T-cell (primary cell): ENCODE measurements around the gene MYO16. TPM values are rescaled to one million over a fixed set of nuclear protein-coding genes. Genes with fewer than 3 reads are reported as not detected.

Experiments
- ATAC-seq, 4 experiments: fragments of 200-7000 bp in 3 of 4; fragments of 150-1000 bp in 1 of 4; cut with Tn5 transposase; replicated peaks in 1 of 4; 1 replicate in 3 of 4; 2 replicates in 1 of 4; pipeline ENCODE4 v1.10.0; 2021; ENCODE audit warnings: moderate library complexity in 3 of 4, mild to moderate bottlenecking in 2 of 4, moderate number of reproducible peaks in 1 of 4
- CTCF ChIA-PET, 2 donors: fragments of 300-600 bp; sonication (Branson Sonifier 250); formaldehyde crosslinking; loops; one replicate each; lab custom pipeline; 2022; ENCODE audit warnings: antibody characterized with exemption in 2 of 2; lab: Charles Lee
- POLR2A ChIA-PET, 2 donors: fragments of 300-600 bp; sonication (Branson Sonifier 250); formaldehyde crosslinking; loops; one replicate each; lab custom pipeline; 2022; ENCODE audit warnings: antibody characterized with exemption in 2 of 2; lab: Charles Lee
- DNase-seq, 35 experiments: peaks; one replicate each; pipeline versions ENCODE4 v3.0.0 to v3.0.0-alpha.2; 2013 to 2023
- H3K27ac ChIP-seq: one replicate; pipeline ENCODE4 v1.5.1; 2013; ENCODE audit warnings: low read length
- H3K27me3 ChIP-seq, 2 experiments: replicated peaks in 1 of 2; 1 replicate in 1 of 2; 2 replicates in 1 of 2; pipeline versions ENCODE4 v1.6.1 to v1.7.0; 2013; ENCODE audit warnings: low read length in 1 of 2, mixed read lengths in 1 of 2; ENCODE audit not compliant: control insufficient read depth in 2 of 2, insufficient read depth in 2 of 2; ENCODE audit errors: extremely low read depth in 1 of 2
- H3K36me3 ChIP-seq, 2 donors: 1 replicate in 1 of 2; 2 replicates in 1 of 2; pipeline versions ENCODE4 v1.6.1 to v1.7.0; 2013; ENCODE audit warnings: low read length in 1 of 2; ENCODE audit not compliant: control insufficient read depth in 2 of 2, insufficient read depth in 1 of 2; ENCODE audit errors: extremely low read depth in 1 of 2
- H3K4me1 ChIP-seq, 2 experiments: 1 replicate in 1 of 2; 2 replicates in 1 of 2; pipeline versions ENCODE4 v1.6.1 to v1.7.0; 2013; ENCODE audit warnings: low read length in 2 of 2, mixed read lengths in 1 of 2; ENCODE audit not compliant: insufficient read depth in 2 of 2, control insufficient read depth in 1 of 2; ENCODE audit errors: extremely low read depth in 1 of 2
- H3K4me3 ChIP-seq, 2 donors: 1 replicate in 1 of 2; 2 replicates in 1 of 2; pipeline versions ENCODE4 v1.5.1 to v1.7.0; 2013; ENCODE audit warnings: mild to moderate bottlenecking in 2 of 2, low read length in 1 of 2, moderate library complexity in 1 of 2; ENCODE audit not compliant: control insufficient read depth in 1 of 2; ENCODE audit errors: extremely low read depth in 1 of 2
- H3K9me3 ChIP-seq: 2 replicates; pipeline ENCODE4 v1.7.0; 2013
- H3K27ac Mint-ChIP-seq, 2 donors: one replicate each; pipeline ENCODE4 v1.8.0; 2020 to 2021; ENCODE audit warnings: mild to moderate bottlenecking in 2 of 2, mixed read lengths in 2 of 2
- H3K27me3 Mint-ChIP-seq, 2 donors: one replicate each; pipeline ENCODE4 v1.8.0; 2021 to 2022; ENCODE audit warnings: mixed read lengths in 2 of 2
- H3K36me3 Mint-ChIP-seq: one replicate; pipeline ENCODE4 v1.8.0; 2021; ENCODE audit warnings: mixed read lengths
- H3K4me1 Mint-ChIP-seq, 3 donors: one replicate each; pipeline ENCODE4 v1.8.0; 2020 to 2022; ENCODE audit warnings: mixed read lengths in 3 of 3, mild to moderate bottlenecking in 1 of 3
- H3K4me3 Mint-ChIP-seq, 3 donors: one replicate each; pipeline ENCODE4 v1.8.0; 2020 to 2022; ENCODE audit warnings: mild to moderate bottlenecking in 3 of 3, mixed read lengths in 3 of 3, moderate library complexity in 3 of 3
- H3K9me3 Mint-ChIP-seq, 3 donors: one replicate each; pipeline ENCODE4 v1.8.0; 2020 to 2022; ENCODE audit warnings: mixed read lengths in 3 of 3
- WGBS: methylation state at CpG from one replicate; pipeline ENCODE4 v1.1.5; 2013; ENCODE audit warnings: missing lambda C conversion rate; ENCODE audit not compliant: insufficient coverage; 5-methylcytosine and 5-hydroxymethylcytosine counted together
- total RNA-seq, 35 experiments: library from RNA in 6 of 35; stranded (reverse) in 6 of 35; fragments of 120-200 nt in 1 of 35; gene quantifications; one replicate each; pipeline versions ENCODE4 v1.2.1 to v1.2.4 and lab custom pipeline; 2013 to 2026

The MYO16 gene
- total RNA-seq, 5 donors from 2014 or later (not counting 1 experiment from before 2014, with no cell fraction given): 0.20 to 2.0 (median 1.1) TPM

DNA sequence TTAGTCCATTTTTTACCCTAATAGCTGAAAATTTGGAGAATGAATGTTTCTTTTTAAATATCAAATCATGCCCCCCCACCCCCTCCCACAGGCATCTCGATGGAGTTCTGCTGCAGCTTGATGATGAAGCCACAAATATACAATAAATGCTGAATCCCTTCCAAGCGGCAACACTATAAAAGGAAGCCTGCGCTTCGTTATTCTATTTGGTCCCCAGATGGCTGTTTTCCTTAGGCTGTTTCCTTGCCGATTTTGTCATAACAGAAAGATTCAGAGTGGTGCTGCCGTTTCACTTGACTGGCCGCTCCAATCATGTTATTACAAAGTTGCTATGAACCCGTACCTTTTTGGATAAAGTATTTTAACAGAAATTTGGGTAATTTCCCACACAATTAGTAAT lies 79.5 kb downstream of the MYO16 start:
- no peaks in the 10 kb centered on the region for H3K36me3 Mint-ChIP-seq
- no peaks in the 10 kb centered on the region for H3K4me1 Mint-ChIP-seq
- no peaks in the 10 kb centered on the region for H3K36me3 ChIP-seq
- CTCF ChIA-PET: no interaction called here
- H3K4me3 ChIP-seq: no peak overlapping the region
- no peak for DNase-seq
- H3K27me3 Mint-ChIP-seq: peaks cover 0 to 1% of the 10 kb centered on the region in 2 donors
- H3K4me1 ChIP-seq: no peaks in the 10 kb centered on the region
- no peaks in the 10 kb centered on the region for H3K9me3 ChIP-seq
- H3K27me3 ChIP-seq: no peaks in the 10 kb centered on the region
- no peaks in the 10 kb centered on the region for H3K9me3 Mint-ChIP-seq
- no peak overlapping the region for H3K4me3 Mint-ChIP-seq
- no peak for ATAC-seq
- no peak overlapping the region for H3K27ac Mint-ChIP-seq
- H3K27ac ChIP-seq: no peak overlapping the region
- POLR2A ChIA-PET: no interaction called here
- 65% methylated on average over 5 of the region's 8 CpGs for WGBS

- no peak for ATAC-seq
- H3K4me1 ChIP-seq: no peaks in the 10 kb centered on the region
- no peaks in the 10 kb centered on the region for H3K9me3 Mint-ChIP-seq
- H3K4me3 Mint-ChIP-seq: no peak overlapping the region
- no peak overlapping the region for H3K27ac Mint-ChIP-seq
- WGBS: 100% methylated on average over 1 of the region's 6 CpGs
- CTCF ChIA-PET: no interaction called here
- no peaks in the 10 kb centered on the region for H3K4me1 Mint-ChIP-seq
- H3K4me3 ChIP-seq: no peak overlapping the region
- H3K9me3 ChIP-seq: no peaks in the 10 kb centered on the region
- H3K36me3 ChIP-seq: no peaks in the 10 kb centered on the region
- H3K27me3 Mint-ChIP-seq: peaks cover 0 to 4% of the 10 kb centered on the region in 2 donors
- DNase-seq: no peak
- POLR2A ChIA-PET: no interaction called here
- no peaks in the 10 kb centered on the region for H3K27me3 ChIP-seq
- no peak overlapping the region for H3K27ac ChIP-seq
- H3K36me3 Mint-ChIP-seq: no peaks in the 10 kb centered on the region
These were observed 82.0 kb downstream of the MYO16 start for GRCh38 chr13:108711386-108711785.

DNA sequence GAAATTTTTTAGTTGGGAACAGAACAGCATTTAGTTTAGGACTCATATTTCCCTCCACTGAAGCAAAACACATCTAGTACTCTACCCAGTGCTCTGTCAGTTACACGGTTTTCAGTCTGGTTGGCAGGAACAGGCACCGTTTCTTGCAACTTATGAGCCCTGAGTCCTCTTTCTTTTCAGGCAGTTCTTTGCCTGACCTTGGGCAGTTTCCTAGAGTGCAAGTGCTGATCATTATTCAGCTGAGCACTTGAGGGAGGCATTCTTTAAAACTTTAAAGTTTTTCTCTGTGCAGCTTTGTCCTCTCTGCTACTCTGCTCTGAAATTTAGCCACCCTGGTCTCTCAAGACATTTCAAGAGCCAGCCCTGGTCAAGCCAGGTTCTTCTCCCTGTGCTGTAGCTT lies 96.1 kb downstream of the MYO16 start:
- H3K27ac ChIP-seq: no peak overlapping the region
- Mint-ChIP-seq H3K4me1 (no peaks in the 10 kb centered on the region), H3K9me3 (no peaks in the 10 kb centered on the region), H3K27ac (no peak overlapping the region), H3K36me3 (no peaks in the 10 kb centered on the region), H3K27me3 (no peaks in the 10 kb centered on the region), H3K4me3 (no peak overlapping the region)
- no peaks in the 10 kb centered on the region for H3K27me3 ChIP-seq
- H3K36me3 ChIP-seq: no peaks in the 10 kb centered on the region
- WGBS: 60% methylated on average over 2 of the region's 2 CpGs
- no peaks in the 10 kb centered on the region for H3K9me3 ChIP-seq
- no peak overlapping the region for H3K4me3 ChIP-seq
- ChIA-PET POLR2A (no interaction called here), CTCF (no interaction called here)
- no peaks in the 10 kb centered on the region for H3K4me1 ChIP-seq
- ATAC-seq (no peak), DNase-seq (no peak)

DNA sequence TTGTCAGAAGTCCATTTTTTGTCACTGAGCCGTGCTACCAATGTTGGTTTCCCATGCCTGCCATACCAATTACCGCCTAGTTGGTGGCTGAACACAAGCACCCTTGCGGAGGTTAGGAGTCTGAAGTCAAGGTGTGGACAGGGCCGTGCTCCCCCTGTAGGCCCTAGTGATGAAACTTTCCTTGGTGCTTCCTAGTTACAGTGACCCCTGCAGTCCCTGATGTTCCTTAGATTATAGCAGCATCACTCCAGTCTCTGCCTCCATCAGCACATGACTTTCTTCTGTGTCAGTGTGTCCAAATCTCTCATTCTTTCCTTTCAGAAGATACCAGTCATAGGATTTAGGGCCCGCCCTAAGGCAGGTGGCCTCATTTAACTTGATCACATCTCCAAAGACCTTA lies 99.0 kb downstream of the MYO16 start:
- no peak for DNase-seq
- POLR2A ChIA-PET: no interaction called here
- H3K4me1 ChIP-seq: no peaks in the 10 kb centered on the region
- no peak overlapping the region for H3K4me3 Mint-ChIP-seq
- 70% methylated on average over 5 of the region's 5 CpGs for WGBS
- H3K9me3 Mint-ChIP-seq: no peaks in the 10 kb centered on the region
- H3K27ac ChIP-seq: no peak overlapping the region
- H3K27me3 Mint-ChIP-seq: no peaks in the 10 kb centered on the region
- no peaks in the 10 kb centered on the region for H3K36me3 Mint-ChIP-seq
- no peak overlapping the region for H3K4me3 ChIP-seq
- ATAC-seq: no peak
- CTCF ChIA-PET: no interaction called here
- H3K27ac Mint-ChIP-seq: no peak overlapping the region
- no peaks in the 10 kb centered on the region for H3K36me3 ChIP-seq
- no peaks in the 10 kb centered on the region for H3K9me3 ChIP-seq
- no peaks in the 10 kb centered on the region for H3K4me1 Mint-ChIP-seq
- H3K27me3 ChIP-seq: no peaks in the 10 kb centered on the region

GRCh38 chr13:108733022-108733560 lies 103.7 kb downstream of the MYO16 start:
- no peaks in the 10 kb centered on the region for H3K36me3 Mint-ChIP-seq
- no peaks in the 10 kb centered on the region for H3K9me3 ChIP-seq
- H3K27ac Mint-ChIP-seq: no peak overlapping the region

GRCh38 chr13:108734676-108735075 lies 105.3 kb downstream of the MYO16 start:
- no peaks in the 10 kb centered on the region for H3K36me3 Mint-ChIP-seq
- CTCF ChIA-PET: no interaction called here
- no peak overlapping the region for H3K4me3 ChIP-seq
- H3K4me3 Mint-ChIP-seq: no peak overlapping the region
- peaks cover 0 to 1% of the 10 kb centered on the region in 2 donors for H3K27me3 Mint-ChIP-seq
- H3K9me3 ChIP-seq: no peaks in the 10 kb centered on the region
- ATAC-seq (no peak), DNase-seq (no peak)
- H3K27ac Mint-ChIP-seq: no peak overlapping the region
- no peak overlapping the region for H3K27ac ChIP-seq
- peaks cover 0 to 14% (median 0%) of the 10 kb centered on the region in 3 donors for H3K9me3 Mint-ChIP-seq
- WGBS: 67% methylated on average over 2 of the region's 4 CpGs
- H3K4me1 ChIP-seq: no peaks in the 10 kb centered on the region
- H3K4me1 Mint-ChIP-seq: no peaks in the 10 kb centered on the region
- H3K27me3 ChIP-seq: no peaks in the 10 kb centered on the region
- POLR2A ChIA-PET: no interaction called here
- H3K36me3 ChIP-seq: no peaks in the 10 kb centered on the region

More at GRCh38 chr13:108733022-108733560, 103.7 kb downstream of the MYO16 start:
- no peaks in the 10 kb centered on the region for H3K27me3 Mint-ChIP-seq
- no peak for DNase-seq
- Histone ChIP-seq H3K27ac (no peak overlapping the region), H3K36me3 (no peaks in the 10 kb centered on the region), H3K27me3 (no peaks in the 10 kb centered on the region), H3K4me3 (no peak overlapping the region), H3K4me1 (no peaks in the 10 kb centered on the region)
- ATAC-seq: no peak
- ChIA-PET CTCF (no interaction called here), POLR2A (no interaction called here)
- no peak overlapping the region for H3K4me3 Mint-ChIP-seq
- peaks cover 0 to 8% (median 0%) of the 10 kb centered on the region in 3 donors for H3K9me3 Mint-ChIP-seq
- WGBS: no CpG with 5 or more reads among the region's 3 CpGs
- no peaks in the 10 kb centered on the region for H3K4me1 Mint-ChIP-seq

DNA sequence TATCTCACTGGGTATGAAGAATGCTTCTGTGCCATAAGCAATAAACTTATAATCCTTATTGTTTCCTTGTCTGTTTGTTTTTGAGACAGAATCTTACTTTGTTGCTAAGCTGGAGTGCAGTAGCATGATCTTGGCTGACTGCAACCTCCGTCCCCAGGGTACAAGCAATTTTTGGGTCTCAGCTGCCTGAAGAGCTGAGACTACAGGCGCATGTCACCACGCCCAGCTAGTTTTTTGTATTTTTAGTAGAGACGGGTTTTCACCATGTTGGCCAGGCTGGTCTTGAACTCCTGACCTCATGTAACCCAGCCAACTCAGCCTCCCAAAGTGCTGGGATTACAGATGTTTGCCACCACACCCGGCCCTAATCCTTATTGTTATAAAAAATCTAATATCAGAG lies 112.5 kb downstream of the MYO16 start:
- H3K36me3 Mint-ChIP-seq: no peaks in the 10 kb centered on the region
- H3K9me3 Mint-ChIP-seq: peaks cover 3 to 9% (median 7%) of the 10 kb centered on the region in 3 donors
- Histone ChIP-seq H3K27ac (no peak overlapping the region), H3K9me3 (no peaks in the 10 kb centered on the region), H3K4me3 (no peak overlapping the region), H3K36me3 (no peaks in the 10 kb centered on the region), H3K4me1 (no peaks in the 10 kb centered on the region), H3K27me3 (no peaks in the 10 kb centered on the region)
- DNase-seq (no peak), ATAC-seq (no peak)
- H3K27me3 Mint-ChIP-seq: peaks cover 4 to 16% of the 10 kb centered on the region in 2 donors
- CTCF ChIA-PET: no interaction called here
- 85% methylated on average over 3 of the region's 5 CpGs for WGBS
- no peak overlapping the region for H3K27ac Mint-ChIP-seq
- no peaks in the 10 kb centered on the region for H3K4me1 Mint-ChIP-seq
- POLR2A ChIA-PET: no interaction called here
- H3K4me3 Mint-ChIP-seq: no peak overlapping the region
